ENCODE data around the gene SCUBE3. TPM values are rescaled to one million over a fixed set of nuclear protein-coding genes. Genes with fewer than 3 reads are reported as not detected.

SCUBE3 gene
- total and polyA plus RNA-seq, 2 of the 8 experiments (the other 6 are each of a cell fraction or from before 2014, with no cell fraction given) = 0.80 to 1.0 TPM

- CTCF ChIA-PET (ENCODE audit: partially characterized antibody) = interaction anchor here (0.5 to 19.7 kb wide), 17 partner anchors 2 to 175 kb away, joined by 3 to 219 read pairs (median 4); partner anchors contain the start of genes SCUBE3 and TCP11
Measured at GRCh38 chr6:35202066-35202546, 11.7 kb upstream of the SCUBE3 start.

More at GRCh38 chr6:35202066-35202546, 11.7 kb upstream of the SCUBE3 start:
- Histone ChIP-seq H3K56ac (replicated peaks; ENCODE audit: insufficient read length, low read depth, low read length) (no peak overlapping the region), H4K20me1 (replicated peaks in 1 of 2; ENCODE audit: control insufficient read depth in 1 of 2, insufficient read depth in 2 of 2, low read length in 2 of 2) (no peaks in the 10 kb centered on the region), H3K23me2 (ENCODE audit: low read depth, low read length) (no peaks in the 10 kb centered on the region), H2BK5ac (ENCODE audit: low read depth, low read length) (no peak overlapping the region), H3K27ac (ENCODE audit: low read depth, low read length) (no peak overlapping the region), H3K79me1 (ENCODE audit: low read depth, low read length) (no peaks in the 10 kb centered on the region), H3K4me2 (ENCODE audit: insufficient read depth in 1 of 2, low read depth in 2 of 2, low read length in 2 of 2) (no peak overlapping the region), H3K27me3 (replicated peaks in 1 of 4; ENCODE audit: control insufficient read depth in 3 of 4, extremely low read depth in 1 of 4, insufficient read depth in 3 of 4, low read length in 3 of 4) (peaks cover 3 to 11% (median 6%) of the 10 kb centered on the region in 4 experiments; a peak in 5 of 7 replicates), H3K14ac (ENCODE audit: insufficient read length) (no peak overlapping the region), H3K9me3 (ENCODE audit: insufficient read depth in 2 of 2, low read depth in 1 of 2, low read length in 1 of 2) (no peaks in the 10 kb centered on the region), H3K79me2 (ENCODE audit: control insufficient read depth in 1 of 2, insufficient read depth in 2 of 2, low read length in 2 of 2) (no peaks in the 10 kb centered on the region), H3K23ac (ENCODE audit: insufficient read length) (no peak overlapping the region), H3K9ac (replicated peaks in 1 of 4; ENCODE audit: extremely low read depth in 1 of 4, low read depth in 3 of 4, low read length in 3 of 4) (no peak overlapping the region), H2BK15ac (ENCODE audit: low read length) (no peak overlapping the region), H4K8ac (ENCODE audit: extremely low read depth, insufficient read depth, low read length) (no peak overlapping the region), H3K4ac (replicated peaks; ENCODE audit: insufficient read length, low read depth, low read length) (no peak overlapping the region), H4K5ac (ENCODE audit: insufficient read length, low read depth, low read length) (no peak overlapping the region), H4K91ac (replicated peaks; ENCODE audit: insufficient read length, low read length) (no peak overlapping the region), H2AK5ac (ENCODE audit: low read depth, low read length) (no peak overlapping the region), H2AFZ (ENCODE audit: low read length) (no peak overlapping the region), H2BK20ac (ENCODE audit: low read length) (no peak overlapping the region), H3K4me1 (replicated peaks in 1 of 4; ENCODE audit: control insufficient read depth in 3 of 4, insufficient read depth in 4 of 4, low read length in 3 of 4) (peaks cover 0 to 7% (median 5%) of the 10 kb centered on the region in 4 experiments; a peak in 4 of 7 replicates), H3K36me3 (ENCODE audit: control insufficient read depth in 2 of 4, insufficient read depth in 4 of 4, low read length in 3 of 4) (no peaks in the 10 kb centered on the region), H3K18ac (ENCODE audit: extremely low read depth, low read length) (no peak overlapping the region), H2BK12ac (ENCODE audit: low read depth, low read length) (no peak overlapping the region), H2BK120ac (replicated peaks; ENCODE audit: low read depth, low read length) (no peak overlapping the region), H3K4me3 (ENCODE audit: extremely low read depth in 1 of 4, insufficient read depth in 2 of 4, low read depth in 3 of 4, low read length in 4 of 4) (no peak overlapping the region)
- POLR2A ChIA-PET (ENCODE audit: partially characterized antibody) = interaction anchor here (1.3 kb wide), 2 partner anchors 38 to 57 kb away, joined by 3 to 4 read pairs; no protein-coding TSS in a partner anchor
- TF ChIP-seq JUND (IDR thresholded peaks at IDR 0.05; ENCODE audit: low read length) (no peak), ATF2 (IDR thresholded peaks at IDR 0.05; ENCODE audit: low read length) (no peak), CTCF (IDR thresholded peaks at IDR 0.05; ENCODE audit: control extremely low read depth in 1 of 3, insufficient read depth in 1 of 3, low read depth in 1 of 3, low read length in 3 of 3) (peak in 1 of 3 experiments; percentile 36; a peak in 1 of 4 replicates), RAD21 (IDR thresholded peaks at IDR 0.05 in 1 of 2, conservative IDR thresholded peaks at IDR 0.05 in 1 of 2; ENCODE audit: low read depth in 2 of 2, low read length in 2 of 2) (peak in 1 of 2 experiments; percentile 24; a peak in 1 of 4 replicates), RFX5 (IDR thresholded peaks at IDR 0.05; ENCODE audit: borderline replicate concordance, low read depth, low read length) (no peak)
- TF ChIP-seq, protein P1, sequence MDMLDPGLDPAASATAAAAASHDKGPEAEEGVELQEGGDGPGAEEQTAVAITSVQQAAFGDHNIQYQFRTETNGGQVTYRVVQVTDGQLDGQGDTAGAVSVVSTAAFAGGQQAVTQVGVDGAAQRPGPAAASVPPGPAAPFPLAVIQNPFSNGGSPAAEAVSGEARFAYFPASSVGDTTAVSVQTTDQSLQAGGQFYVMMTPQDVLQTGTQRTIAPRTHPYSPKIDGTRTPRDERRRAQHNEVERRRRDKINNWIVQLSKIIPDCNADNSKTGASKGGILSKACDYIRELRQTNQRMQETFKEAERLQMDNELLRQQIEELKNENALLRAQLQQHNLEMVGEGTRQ (IDR thresholded peaks at IDR 0.05; ENCODE audit: low read length) = no peak
- no peak for FAIRE-seq
- no peak for DNase-seq (ENCODE audit: low read depth in 1 of 2, low spot score in 2 of 2)
- 91% methylated on average over 6 of the region's 6 CpGs; no CpG with 5 or more reads in 1 of the 2 experiments for WGBS, 2 experiments (ENCODE audit: extremely low coverage in 1 of 2, insufficient coverage in 1 of 2, insufficient read length in 1 of 2, insufficient replicate concordance in 2 of 2, low coverage in 1 of 2, low lambda C conversion rate in 2 of 2, missing lambda C conversion rate in 1 of 2)

Measured in H1 (cell line).